Lower leg skin (tissue), 4 donors: ENCODE data around the gene GPBP1. TPM values are rescaled to one million over a fixed set of nuclear protein-coding genes. Genes with fewer than 3 reads are reported as not detected.
"Not testable (repeated sequence)": the region's sequence is repeated elsewhere in the genome, so short reads cannot be mapped to it uniquely, and the experiment has no call there.

Experiments
- DNase-seq, 2 donors: peaks; one replicate each; pipeline ENCODE4 v3.0.0-alpha.2; 2019; ENCODE audit warnings: low spot score in 2 of 2
- H3K4me3 ChIP-seq: fragments of 200-600 bp; sonication (generic); 2 replicates; pipeline ENCODE4 v1.5.1; 2017; ENCODE audit warnings: mild to moderate bottlenecking, low read depth; ENCODE audit not compliant: poor library complexity, severe bottlenecking
- POLR2A ChIP-seq, 2 donors: fragments of 450-650 bp; IDR thresholded peaks; one replicate each; pipeline ENCODE4 v1.6.1; 2016 to 2017; ENCODE audit warnings: antibody characterized with exemption in 2 of 2, mild to moderate bottlenecking in 1 of 2, moderate library complexity in 1 of 2
- WGBS, 2 donors: methylation state at CpG; one replicate each; pipeline ENCODE4 v1.1.5; 2018; 5-methylcytosine and 5-hydroxymethylcytosine counted together
- intact Hi-C: fragments of 100-400 bp; cut with DNase I; formaldehyde crosslinking; loops from one replicate; pipeline ENCODE4 v1.15.0; 2023; ENCODE audit warnings: low total_unique reads
- total RNA-seq, 4 donors: library from RNA; depleted of rRNA; stranded (reverse); fragments of >200 nt; gene quantifications; one replicate each; pipeline ENCODE4 v1.1.0, GENCODE V29; 2016
- TF ChIP-seq, protein P1 (sequence below), 3 donors: fragments of 450-650 bp; IDR thresholded peaks; one replicate each; pipeline ENCODE4 v1.5.1; 2016; ENCODE audit warnings: antibody characterized with exemption in 3 of 3, mild to moderate bottlenecking in 3 of 3, moderate library complexity in 2 of 3

Gene GPBP1
- total RNA-seq, 4 donors from 2014 or later: 40.1 to 58.6 (median 52.7) TPM

DNA sequence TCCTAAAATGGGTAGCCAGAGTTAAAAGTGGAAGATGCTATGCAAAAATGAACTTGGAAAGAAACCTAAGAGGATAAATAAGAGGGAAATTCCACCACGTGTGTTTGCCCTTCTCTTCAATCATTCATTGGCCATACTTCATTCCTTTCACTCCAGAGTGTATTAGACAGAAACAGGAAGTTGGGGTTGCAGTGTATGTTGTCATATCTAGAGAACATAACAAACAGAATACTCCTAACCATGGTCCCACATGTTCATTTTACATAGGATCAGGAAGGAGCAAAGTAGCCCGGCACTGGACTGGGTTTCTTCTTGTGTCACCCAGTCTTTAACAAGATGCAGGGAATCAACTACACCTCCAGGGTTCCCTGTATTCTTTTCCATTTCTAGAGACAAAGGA is 7.6 kb upstream of the GPBP1 start:
- intact Hi-C loops: no loop called here
- DNase-seq: no peak
- no peak overlapping the region for H3K4me3 ChIP-seq
- TF ChIP-seq, protein P1, sequence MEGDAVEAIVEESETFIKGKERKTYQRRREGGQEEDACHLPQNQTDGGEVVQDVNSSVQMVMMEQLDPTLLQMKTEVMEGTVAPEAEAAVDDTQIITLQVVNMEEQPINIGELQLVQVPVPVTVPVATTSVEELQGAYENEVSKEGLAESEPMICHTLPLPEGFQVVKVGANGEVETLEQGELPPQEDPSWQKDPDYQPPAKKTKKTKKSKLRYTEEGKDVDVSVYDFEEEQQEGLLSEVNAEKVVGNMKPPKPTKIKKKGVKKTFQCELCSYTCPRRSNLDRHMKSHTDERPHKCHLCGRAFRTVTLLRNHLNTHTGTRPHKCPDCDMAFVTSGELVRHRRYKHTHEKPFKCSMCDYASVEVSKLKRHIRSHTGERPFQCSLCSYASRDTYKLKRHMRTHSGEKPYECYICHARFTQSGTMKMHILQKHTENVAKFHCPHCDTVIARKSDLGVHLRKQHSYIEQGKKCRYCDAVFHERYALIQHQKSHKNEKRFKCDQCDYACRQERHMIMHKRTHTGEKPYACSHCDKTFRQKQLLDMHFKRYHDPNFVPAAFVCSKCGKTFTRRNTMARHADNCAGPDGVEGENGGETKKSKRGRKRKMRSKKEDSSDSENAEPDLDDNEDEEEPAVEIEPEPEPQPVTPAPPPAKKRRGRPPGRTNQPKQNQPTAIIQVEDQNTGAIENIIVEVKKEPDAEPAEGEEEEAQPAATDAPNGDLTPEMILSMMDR (IDR thresholded peaks at IDR 0.05): no peak
- no peak for TF ChIP-seq POLR2A (IDR thresholded peaks at IDR 0.05)
- WGBS, 2 donors: 49 to 52% methylated on average over 2 of the region's 2 CpGs

DNA sequence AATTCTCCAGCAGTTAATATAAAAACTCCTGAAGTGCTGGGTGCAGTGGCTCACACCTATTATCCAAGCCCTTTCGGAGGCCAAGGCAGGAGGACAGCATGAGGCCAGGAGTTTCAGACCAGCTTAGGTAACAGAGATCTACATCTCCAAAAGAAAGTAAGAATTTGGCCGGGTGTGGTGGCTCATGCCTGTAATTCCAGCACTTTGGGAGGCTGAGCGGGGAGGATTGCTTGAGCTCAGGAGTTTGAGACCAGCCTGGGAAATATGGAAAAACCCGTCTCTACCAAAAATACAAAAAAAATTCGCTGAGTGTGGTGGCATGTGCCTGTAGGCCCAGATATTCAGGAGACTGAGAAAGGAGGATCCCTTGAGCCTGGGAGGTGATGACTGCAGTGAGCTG is 6.7 kb upstream of the GPBP1 start:
- WGBS, 2 donors: 95 to 96% methylated on average over 5 of the region's 5 CpGs
- intact Hi-C loops: no loop called here
- no peak overlapping the region for H3K4me3 ChIP-seq
- DNase-seq: peak in 1 of 2 donors; percentile 46
- TF ChIP-seq POLR2A (IDR thresholded peaks at IDR 0.05): no peak
- TF ChIP-seq, protein P1 (IDR thresholded peaks at IDR 0.05): no peak

DNA sequence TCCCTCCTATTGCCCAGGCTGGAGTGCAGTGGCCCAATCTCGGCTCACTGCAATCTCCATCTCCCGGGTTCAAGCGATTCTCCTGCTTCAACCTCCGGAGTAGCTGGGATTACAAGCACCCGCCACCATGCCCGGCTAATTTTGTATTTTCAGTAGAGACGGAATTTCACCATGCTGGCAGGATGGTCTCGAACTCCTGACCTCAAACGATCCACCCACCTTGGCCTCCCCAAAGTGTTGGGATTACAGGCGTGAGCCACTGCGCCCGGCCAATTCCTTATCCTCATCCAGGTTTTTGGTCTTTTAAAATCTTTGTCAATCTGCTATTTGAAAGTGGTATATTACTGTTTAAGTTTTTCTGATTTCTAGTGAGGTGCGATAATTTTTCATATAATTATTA is 3.7 kb upstream of the GPBP1 start:
- peak in 1 of 2 donors; percentile 59 for DNase-seq
- intact Hi-C loops: loop anchor here (10.0 kb wide), 1 partner anchor 355 kb away; the partner anchor contains the start of gene MAP3K1
- not testable (repeated sequence) for H3K4me3 ChIP-seq
- 95% methylated on average over 13 of the region's 13 CpGs for WGBS, 2 donors

DNA sequence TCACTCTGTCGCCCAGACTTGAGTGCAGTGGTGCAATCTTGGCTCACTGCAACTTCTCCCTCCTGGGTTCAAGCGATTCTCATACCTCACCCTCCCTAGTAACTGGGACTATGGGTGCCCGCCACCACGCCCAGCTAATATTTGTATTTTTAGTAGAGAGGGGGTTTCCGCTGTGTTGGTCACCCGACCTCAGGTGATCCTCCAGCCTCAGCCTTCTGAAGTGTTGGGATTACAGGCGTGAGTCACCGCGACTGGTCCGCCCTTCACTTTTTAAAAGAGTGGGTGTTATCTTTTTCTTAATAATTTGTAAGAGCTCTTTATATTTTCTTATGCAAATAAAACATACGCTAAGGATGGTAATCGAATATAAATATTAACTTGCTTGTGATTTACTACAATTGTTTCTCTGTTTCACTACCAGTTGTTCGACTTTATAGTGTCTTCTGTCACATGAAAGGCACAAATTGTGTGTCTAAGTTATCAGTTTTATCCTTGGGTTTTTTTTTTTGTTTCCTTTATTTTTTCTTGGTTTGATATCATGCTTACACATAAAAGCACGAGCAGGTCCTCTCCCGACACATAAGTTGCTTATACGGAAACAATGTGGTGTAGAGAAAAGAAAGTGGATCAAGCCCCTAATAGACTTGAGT is 1.9 kb upstream of the GPBP1 start:
- H3K4me3 ChIP-seq: peak overlapping the region; percentile 60
- WGBS, 2 donors: 64 to 72% methylated on average over 16 of the region's 16 CpGs
- intact Hi-C loops: loop anchor here (10.0 kb wide), 1 partner anchor 357 kb away; the partner anchor contains the start of gene MAP3K1
- TF ChIP-seq, protein P1 (IDR thresholded peaks at IDR 0.05): no peak
- no peak for TF ChIP-seq POLR2A (IDR thresholded peaks at IDR 0.05)
- peak in 1 of 2 donors; percentile 49 for DNase-seq

DNA sequence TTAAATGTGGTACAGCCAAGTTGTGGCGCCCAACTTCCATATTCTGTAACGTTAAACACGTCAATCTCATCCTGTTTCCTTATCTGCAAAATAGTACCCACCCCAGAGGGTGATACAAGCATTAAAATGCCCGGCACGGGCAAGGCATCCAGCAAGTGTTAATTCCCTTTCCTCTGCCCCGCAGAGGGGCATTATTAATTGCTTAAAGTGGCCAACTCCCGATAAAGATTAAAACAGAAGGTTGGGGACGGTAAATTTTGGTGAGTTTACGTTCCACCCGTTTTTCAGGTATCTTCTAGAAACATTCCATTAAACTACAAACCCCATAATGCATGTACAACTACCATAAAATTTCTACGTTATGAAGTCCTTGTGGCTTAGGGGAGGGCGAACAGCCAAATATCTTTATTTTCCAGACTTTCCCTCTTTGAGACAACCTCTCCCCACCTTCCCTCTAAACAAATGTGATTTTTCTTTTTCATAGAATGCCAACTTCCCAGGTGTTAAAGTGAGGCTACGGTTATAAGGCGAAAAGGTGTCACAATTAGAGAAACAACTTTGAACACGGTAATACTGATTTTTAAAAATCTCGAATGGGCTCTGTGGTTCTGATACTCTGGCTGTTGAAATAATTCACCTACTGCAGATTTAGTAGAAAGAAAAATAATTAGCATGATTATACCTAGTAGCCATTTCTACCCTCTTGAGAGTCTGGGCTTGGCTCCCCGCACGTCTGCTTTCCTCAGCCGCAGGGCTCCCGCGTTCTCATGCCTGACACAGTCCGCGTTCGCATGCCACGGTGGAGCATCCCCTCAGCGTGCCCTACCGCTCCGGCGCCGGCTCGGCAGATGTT is 1.2 kb upstream of the GPBP1 start:
- H3K4me3 ChIP-seq: peak overlapping the region; percentile 60
- WGBS, 2 donors: 1% methylated on average over 27 of the region's 31 CpGs
- peak in 1 of 2 donors; percentile 76 for DNase-seq
- TF ChIP-seq POLR2A (IDR thresholded peaks at IDR 0.05): no peak
- TF ChIP-seq, protein P1 (IDR thresholded peaks at IDR 0.05): no peak
- intact Hi-C loops: loop anchor here (10.0 kb wide), 1 partner anchor 358 kb away; the partner anchor contains the start of gene MAP3K1
